ENCODE results near the gene IGF1R. TPM values are rescaled to one million over a fixed set of nuclear protein-coding genes. Genes with fewer than 3 reads are reported as not detected.

Gene IGF1R
- total and polyA plus RNA-seq, 2 experiments from 2014 or later = 9.5 to 92.4 TPM

- Histone ChIP-seq H3K36me3 (no peaks in the 10 kb centered on the region), H3K4me1 (ENCODE audit: low read depth) (no peaks in the 10 kb centered on the region), H3K4me3 (no peak overlapping the region), H3K27me3 (no peaks in the 10 kb centered on the region), H3K27ac (no peak overlapping the region), H3K9me3 (ENCODE audit: low read depth) (no peaks in the 10 kb centered on the region)
- no peak for TF ChIP-seq CTCF (IDR thresholded peaks at IDR 0.05; ENCODE audit: low read depth, low read length)
- no peak for DNase-seq (ENCODE audit: low read depth in 1 of 2, low spot score in 1 of 2)
Measured at GRCh38 chr15:98967916-98968315, 319.6 kb downstream of the IGF1R start.

GRCh38 chr15:98968576-98968975, 320.2 kb downstream of the IGF1R start:
- no peak for TF ChIP-seq CTCF (IDR thresholded peaks at IDR 0.05; ENCODE audit: low read depth, low read length)
- H3K27me3 ChIP-seq = no peaks in the 10 kb centered on the region
- H3K4me1 ChIP-seq (ENCODE audit: low read depth) = no peaks in the 10 kb centered on the region
- H3K4me3 ChIP-seq = no peak overlapping the region
- no peak for DNase-seq (ENCODE audit: low read depth in 1 of 2, low spot score in 1 of 2)
- no peak overlapping the region for H3K27ac ChIP-seq
- no peaks in the 10 kb centered on the region for H3K9me3 ChIP-seq (ENCODE audit: low read depth)
- no peaks in the 10 kb centered on the region for H3K36me3 ChIP-seq

- no peaks in the 10 kb centered on the region for H3K9me3 ChIP-seq (ENCODE audit: low read depth)
- no peaks in the 10 kb centered on the region for H3K27me3 ChIP-seq
- no peaks in the 10 kb centered on the region for H3K4me1 ChIP-seq (ENCODE audit: low read depth)
- no peak overlapping the region for H3K4me3 ChIP-seq
- DNase-seq (ENCODE audit: low read depth in 1 of 2, low spot score in 1 of 2) = no peak
- TF ChIP-seq CTCF (IDR thresholded peaks at IDR 0.05; ENCODE audit: low read depth, low read length) = no peak
- H3K36me3 ChIP-seq = no peaks in the 10 kb centered on the region
- no peak overlapping the region for H3K27ac ChIP-seq
Measured at GRCh38 chr15:98969126-98969735, 320.9 kb downstream of the IGF1R start.

GRCh38 chr15:98970799-98971198, 322.5 kb downstream of the IGF1R start:
- Histone ChIP-seq H3K36me3 (no peaks in the 10 kb centered on the region), H3K9me3 (ENCODE audit: low read depth) (no peaks in the 10 kb centered on the region), H3K27ac (no peak overlapping the region), H3K4me1 (ENCODE audit: low read depth) (no peaks in the 10 kb centered on the region), H3K27me3 (no peaks in the 10 kb centered on the region), H3K4me3 (no peak overlapping the region)
- no peak for DNase-seq (ENCODE audit: low read depth in 1 of 2, low spot score in 1 of 2)
- TF ChIP-seq CTCF (IDR thresholded peaks at IDR 0.05; ENCODE audit: low read depth, low read length) = no peak

GRCh38 chr15:98976500-98976899, 328.2 kb downstream of the IGF1R start:
- TF ChIP-seq CTCF (IDR thresholded peaks at IDR 0.05; ENCODE audit: low read depth, low read length) = no peak
- Histone ChIP-seq H3K27me3 (no peaks in the 10 kb centered on the region), H3K4me3 (no peak overlapping the region), H3K36me3 (no peaks in the 10 kb centered on the region), H3K9me3 (ENCODE audit: low read depth) (no peaks in the 10 kb centered on the region), H3K27ac (no peak overlapping the region), H3K4me1 (ENCODE audit: low read depth) (no peaks in the 10 kb centered on the region)
- DNase-seq (ENCODE audit: low read depth in 1 of 2, low spot score in 1 of 2) = no peak
